Central memory CD8-positive, alpha-beta T cell (primary cell): Measurements from ENCODE around the gene SORL1-AS1.

Source experiments
- ATAC-seq: fragments of 150-1000 bp; cut with Tn5 transposase; replicated peaks from 2 replicates; pipeline ENCODE4 v1.10.0; 2022; ENCODE audit warnings: mild to moderate bottlenecking, moderate FRiP score, moderate number of reproducible peaks; ENCODE audit not compliant: poor library complexity, severe bottlenecking; ENCODE audit errors: extremely low read depth
- DNase-seq, 2 donors: peaks; one replicate each; pipeline ENCODE4 v3.0.0; 2021; ENCODE audit warnings: low spot score in 2 of 2
- H3K27ac Mint-ChIP-seq: one replicate; pipeline ENCODE4 v1.8.0; 2022; ENCODE audit warnings: low read depth, mild to moderate bottlenecking, moderate library complexity, mixed read lengths
- H3K27me3 Mint-ChIP-seq: one replicate; pipeline ENCODE4 v1.8.0; 2022; ENCODE audit warnings: mixed read lengths
- H3K36me3 Mint-ChIP-seq: one replicate; pipeline ENCODE4 v1.8.0; 2022; ENCODE audit warnings: mild to moderate bottlenecking, moderate library complexity, mixed read lengths; ENCODE audit not compliant: insufficient read depth
- H3K4me1 Mint-ChIP-seq: one replicate; pipeline ENCODE4 v1.8.0; 2022; ENCODE audit warnings: mixed read lengths
- H3K4me3 Mint-ChIP-seq: one replicate; pipeline ENCODE4 v1.8.0; 2022; ENCODE audit warnings: mild to moderate bottlenecking, moderate library complexity, mixed read lengths
- H3K9me3 Mint-ChIP-seq: one replicate; pipeline ENCODE4 v1.8.0; 2022; ENCODE audit warnings: mixed read lengths

SORL1-AS1 gene

GRCh38 chr11:121427400-121427744, 25.4 kb downstream of the SORL1-AS1 start:
- no peaks in the 10 kb centered on the region for H3K9me3 Mint-ChIP-seq
- ATAC-seq (no peak), DNase-seq (no peak)
- no peak overlapping the region for H3K27ac Mint-ChIP-seq
- H3K36me3 Mint-ChIP-seq, result peaks cover 2% of the 10 kb centered on the region
- H3K27me3 Mint-ChIP-seq, result no peaks in the 10 kb centered on the region
- peaks cover 5% of the 10 kb centered on the region for H3K4me1 Mint-ChIP-seq
- H3K4me3 Mint-ChIP-seq, result peak overlapping the region; percentile 65

- Mint-ChIP-seq H3K27me3 (no peaks in the 10 kb centered on the region), H3K4me1 (peaks cover 9% of the 10 kb centered on the region), H3K9me3 (no peaks in the 10 kb centered on the region), H3K27ac (peak overlapping the region; percentile 38), H3K4me3 (peak overlapping the region; percentile 65), H3K36me3 (peaks cover 2% of the 10 kb centered on the region)
- DNase-seq (no peak), ATAC-seq (peak; percentile 67)
These were observed 26.0 kb downstream of the SORL1-AS1 start for GRCh38 chr11:121426476-121427399.

- DNase-seq, result no peak
- H3K27me3 Mint-ChIP-seq, result no peaks in the 10 kb centered on the region
- H3K9me3 Mint-ChIP-seq, result no peaks in the 10 kb centered on the region
- peaks cover 11% of the 10 kb centered on the region for H3K4me1 Mint-ChIP-seq
- ATAC-seq, result no peak
- H3K27ac Mint-ChIP-seq, result no peak overlapping the region
- peaks cover 2% of the 10 kb centered on the region for H3K36me3 Mint-ChIP-seq
- H3K4me3 Mint-ChIP-seq, result no peak overlapping the region
These were observed 26.9 kb downstream of the SORL1-AS1 start for GRCh38 chr11:121425828-121426227.

GRCh38 chr11:121422675-121423074, 30.1 kb downstream of the SORL1-AS1 start:
- no peak overlapping the region for H3K27ac Mint-ChIP-seq

GRCh38 chr11:121421149-121421901, 31.4 kb downstream of the SORL1-AS1 start:
- Mint-ChIP-seq H3K36me3 (peaks cover 4% of the 10 kb centered on the region), H3K27ac (no peak overlapping the region), H3K4me3 (no peak overlapping the region), H3K9me3 (no peaks in the 10 kb centered on the region), H3K4me1 (peaks cover 25% of the 10 kb centered on the region), H3K27me3 (no peaks in the 10 kb centered on the region)
- no peak for DNase-seq
- no peak for ATAC-seq

More at GRCh38 chr11:121422675-121423074, 30.1 kb downstream of the SORL1-AS1 start:
- ATAC-seq (no peak), DNase-seq (no peak)
- H3K9me3 Mint-ChIP-seq, result no peaks in the 10 kb centered on the region
- no peak overlapping the region for H3K4me3 Mint-ChIP-seq
- peaks cover 21% of the 10 kb centered on the region for H3K4me1 Mint-ChIP-seq
- H3K36me3 Mint-ChIP-seq, result peaks cover under 1% of the 10 kb centered on the region
- H3K27me3 Mint-ChIP-seq, result no peaks in the 10 kb centered on the region

GRCh38 chr11:121420398-121420797, 32.4 kb downstream of the SORL1-AS1 start:
- Mint-ChIP-seq H3K27me3 (no peaks in the 10 kb centered on the region), H3K4me3 (no peak overlapping the region), H3K9me3 (no peaks in the 10 kb centered on the region), H3K27ac (no peak overlapping the region), H3K4me1 (peaks cover 31% of the 10 kb centered on the region), H3K36me3 (peaks cover 4% of the 10 kb centered on the region)
- DNase-seq (no peak), ATAC-seq (no peak)

GRCh38 chr11:121419836-121420235, 32.9 kb downstream of the SORL1-AS1 start:
- DNase-seq, result no peak
- H3K27me3 Mint-ChIP-seq, result no peaks in the 10 kb centered on the region
- no peak overlapping the region for H3K27ac Mint-ChIP-seq
- peaks cover 4% of the 10 kb centered on the region for H3K36me3 Mint-ChIP-seq
- peaks cover 35% of the 10 kb centered on the region for H3K4me1 Mint-ChIP-seq
- H3K9me3 Mint-ChIP-seq, result no peaks in the 10 kb centered on the region
- H3K4me3 Mint-ChIP-seq, result no peak overlapping the region
- no peak for ATAC-seq

- ATAC-seq (peak; percentile 79), DNase-seq (peak in 1 of 2 donors; percentile 60)
- Mint-ChIP-seq H3K9me3 (no peaks in the 10 kb centered on the region), H3K27me3 (no peaks in the 10 kb centered on the region), H3K27ac (peak overlapping the region; percentile 70), H3K4me3 (no peak overlapping the region), H3K36me3 (peaks cover 4% of the 10 kb centered on the region), H3K4me1 (peaks cover 35% of the 10 kb centered on the region)
These were observed 34.1 kb downstream of the SORL1-AS1 start for GRCh38 chr11:121418625-121419114.

- DNase-seq (no peak), ATAC-seq (no peak)
- no peaks in the 10 kb centered on the region for H3K9me3 Mint-ChIP-seq
- no peaks in the 10 kb centered on the region for H3K27me3 Mint-ChIP-seq
- no peak overlapping the region for H3K4me3 Mint-ChIP-seq
- peak overlapping the region; percentile 79 for H3K27ac Mint-ChIP-seq
- H3K4me1 Mint-ChIP-seq, result peaks cover 35% of the 10 kb centered on the region
- peaks cover 4% of the 10 kb centered on the region for H3K36me3 Mint-ChIP-seq
These were observed 35.2 kb downstream of the SORL1-AS1 start for GRCh38 chr11:121417607-121418006.

- H3K27me3 Mint-ChIP-seq, result no peaks in the 10 kb centered on the region
- peak overlapping the region; percentile 79 for H3K27ac Mint-ChIP-seq
- no peak overlapping the region for H3K4me3 Mint-ChIP-seq
- peak; percentile 52 for ATAC-seq
- H3K4me1 Mint-ChIP-seq, result peaks cover 35% of the 10 kb centered on the region
- H3K9me3 Mint-ChIP-seq, result no peaks in the 10 kb centered on the region
- H3K36me3 Mint-ChIP-seq, result peaks cover 4% of the 10 kb centered on the region
- DNase-seq, result peak; percentile 37 to 38
These were observed 35.7 kb downstream of the SORL1-AS1 start for GRCh38 chr11:121417055-121417551.

GRCh38 chr11:121415856-121416255, 36.9 kb downstream of the SORL1-AS1 start:
- Mint-ChIP-seq H3K27ac (peak overlapping the region; percentile 33), H3K4me3 (no peak overlapping the region)
- DNase-seq, result no peak

GRCh38 chr11:121414141-121414913, 38.4 kb downstream of the SORL1-AS1 start:
- no peak for DNase-seq
- ATAC-seq, result no peak
- no peaks in the 10 kb centered on the region for H3K9me3 Mint-ChIP-seq
- no peak overlapping the region for H3K4me3 Mint-ChIP-seq
- H3K36me3 Mint-ChIP-seq, result peaks cover 4% of the 10 kb centered on the region
- H3K27ac Mint-ChIP-seq, result no peak overlapping the region
- no peaks in the 10 kb centered on the region for H3K27me3 Mint-ChIP-seq
- H3K4me1 Mint-ChIP-seq, result peaks cover 30% of the 10 kb centered on the region

More at GRCh38 chr11:121415856-121416255, 36.9 kb downstream of the SORL1-AS1 start:
- no peak for ATAC-seq
- Mint-ChIP-seq H3K27me3 (no peaks in the 10 kb centered on the region), H3K36me3 (peaks cover 4% of the 10 kb centered on the region), H3K9me3 (no peaks in the 10 kb centered on the region), H3K4me1 (peaks cover 30% of the 10 kb centered on the region)
